Naive thymus-derived CD8-positive, alpha-beta T cell (primary cell): ENCODE results near the gene CELSR3. TPM values are rescaled to one million over a fixed set of nuclear protein-coding genes. Genes with fewer than 3 reads are reported as not detected.
A peak's percentile ranks its signal among the peaks of the same experiment; 100 is the strongest.

Experiments used
- ATAC-seq, 2 donors: fragments of 150-1000 bp; cut with Tn5 transposase in 1 of 2; sonication (Bioruptor Pico), chemical (Tn5 transposase) in 1 of 2; 1 replicate in 1 of 2; 2 replicates in 1 of 2; pipeline ENCODE4 v1.10.0; 2021; ENCODE audit warnings: mild to moderate bottlenecking in 2 of 2, moderate library complexity in 2 of 2
- POLR2A ChIA-PET: fragments of 350-600 bp; sonication (Branson Sonifier 250); formaldehyde crosslinking; loops from one replicate; lab custom pipeline; 2021; ENCODE audit warnings: antibody characterized with exemption; lab: Charles Lee
- DNase-seq, 10 donors: peaks; one replicate each; pipeline versions ENCODE4 v3.0.0 to v3.0.0-alpha.2; 2020 to 2022
- H3K27ac Mint-ChIP-seq, 10 donors: one replicate each; pipeline ENCODE4 v1.8.0; 2020 to 2022; ENCODE audit warnings: mild to moderate bottlenecking in 10 of 10, mixed read lengths in 10 of 10, moderate library complexity in 4 of 10, inconsistent platforms in 1 of 10
- H3K27me3 Mint-ChIP-seq, 5 donors: one replicate each; pipeline ENCODE4 v1.8.0; 2021 to 2022; ENCODE audit warnings: mixed read lengths in 5 of 5
- H3K36me3 Mint-ChIP-seq, 3 donors: one replicate each; pipeline ENCODE4 v1.8.0; 2020 to 2022; ENCODE audit warnings: mixed read lengths in 3 of 3, mild to moderate bottlenecking in 2 of 3, inconsistent platforms in 1 of 3
- H3K4me1 Mint-ChIP-seq, 4 donors: one replicate each; pipeline ENCODE4 v1.8.0; 2021 to 2022; ENCODE audit warnings: mixed read lengths in 4 of 4
- H3K4me3 Mint-ChIP-seq, 10 donors: one replicate each; pipeline ENCODE4 v1.8.0; 2020 to 2022; ENCODE audit warnings: mild to moderate bottlenecking in 10 of 10, mixed read lengths in 10 of 10, moderate library complexity in 6 of 10, inconsistent platforms in 1 of 10
- H3K9me3 Mint-ChIP-seq, 9 donors: one replicate each; pipeline ENCODE4 v1.8.0; 2020 to 2022; ENCODE audit warnings: mixed read lengths in 9 of 9, mild to moderate bottlenecking in 3 of 9, inconsistent platforms in 1 of 9, moderate library complexity in 1 of 9
- polyA plus RNA-seq, 3 donors: library from polyadenylated mRNA; unstranded; fragments of 300-500 nt; fragmentation: Illumina TruSeq; gene quantifications; one replicate each; pipeline ENCODE4 v1.2.3, GENCODE V29; 2021
- total RNA-seq, 8 experiments: library from RNA in 2 of 8; stranded (reverse) in 2 of 8; gene quantifications; one replicate each; pipeline ENCODE4 v1.2.3 and lab custom pipeline; 2021 to 2026

Gene CELSR3
- total and polyA plus RNA-seq, 5 experiments from 2014 or later: 0.21 to 7.9 (median 0.60) TPM

DNA sequence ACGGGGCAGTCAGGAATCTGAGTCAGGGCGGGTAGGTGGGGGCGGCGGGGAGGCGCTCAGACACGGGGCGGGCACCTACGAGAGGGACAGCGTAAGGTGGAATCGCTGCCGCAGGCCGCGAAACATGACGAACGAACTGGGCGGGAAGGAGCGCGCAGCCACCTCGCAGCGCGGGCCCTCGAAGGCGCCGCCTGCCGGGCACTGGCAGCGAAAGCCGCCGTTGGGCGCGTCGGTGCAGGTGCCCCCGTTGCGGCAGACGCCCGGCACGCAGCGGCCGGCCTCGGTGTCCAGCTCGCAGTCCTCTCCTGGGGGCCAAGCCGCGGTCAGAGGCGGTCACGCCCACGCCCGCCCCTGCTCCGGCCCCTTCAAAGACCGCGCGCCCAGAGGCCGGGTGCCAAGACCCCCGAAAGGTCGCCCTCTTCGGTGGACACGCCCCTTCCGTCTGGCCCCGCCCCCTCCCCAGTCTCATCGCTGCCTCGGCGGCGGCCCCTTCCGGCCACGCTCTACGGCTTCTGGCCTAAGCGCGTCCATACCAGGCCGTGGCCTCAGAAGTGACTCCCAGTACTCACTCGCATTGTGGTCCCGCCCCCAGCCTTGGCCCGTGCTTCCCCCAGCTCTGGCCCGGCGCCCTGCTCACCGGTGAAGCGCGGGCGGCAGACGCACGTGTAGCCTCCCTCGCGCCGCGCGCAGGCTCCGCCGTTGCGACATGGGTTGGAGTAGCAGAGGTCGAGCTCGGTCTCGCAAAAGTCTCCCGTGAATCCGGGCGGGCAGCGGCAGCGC, 6.4 kb downstream of the CELSR3 start:
- ATAC-seq (peak; percentile 82 to 87), DNase-seq (peak; percentile 77 to 93 (median 87))
- H3K27ac Mint-ChIP-seq: peak overlapping the region; percentile 8 to 93 (median 90)
- peak overlapping the region; percentile 71 to 89 (median 80) for H3K4me3 Mint-ChIP-seq
- H3K36me3 Mint-ChIP-seq: peaks cover 0 to 11% (median 0%) of the 10 kb centered on the region in 3 donors
- H3K4me1 Mint-ChIP-seq: peaks cover 1 to 28% (median 13%) of the 10 kb centered on the region in 4 donors
- POLR2A ChIA-PET: interaction anchor here (1.0 to 1.5 kb wide), 6 partner anchors 21 to 438 kb away, joined by 3 to 10 read pairs (median 4); partner anchors contain the start of genes QRICH1, SLC26A6, TMEM89 and UQCRC1
- no peaks in the 10 kb centered on the region for H3K9me3 Mint-ChIP-seq
- peaks cover 0 to 16% (median 3%) of the 10 kb centered on the region in 5 donors for H3K27me3 Mint-ChIP-seq

DNA sequence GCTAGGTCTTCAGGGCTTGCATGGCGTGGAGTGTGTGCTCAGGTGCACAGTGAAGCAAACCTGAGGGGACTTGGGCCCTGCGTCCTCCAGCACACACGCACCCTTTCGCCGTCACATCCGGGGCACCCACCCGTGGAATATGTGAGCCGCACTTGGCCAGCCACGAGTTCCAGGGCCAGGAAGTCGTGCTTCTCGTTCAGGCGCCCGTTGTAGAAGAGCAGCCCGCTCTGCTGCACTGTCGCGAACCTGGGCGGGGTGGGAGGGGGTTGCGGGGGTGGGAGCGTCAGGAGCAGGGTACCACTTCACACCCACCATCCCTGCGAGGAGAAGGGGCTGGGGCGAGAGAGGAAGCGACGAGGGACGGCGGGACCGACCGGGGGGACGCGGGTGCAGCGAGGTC, 7.1 kb downstream of the CELSR3 start:
- POLR2A ChIA-PET: interaction anchor here (1.2 to 1.4 kb wide), 2 partner anchors 21 to 34 kb away, joined by 3 to 4 read pairs; partner anchors contain the start of genes SLC26A6 and TMEM89
- peak overlapping the region; percentile 35 to 93 (median 90) for H3K27ac Mint-ChIP-seq
- peak in 9 of 10 donors; percentile 23 to 77 (median 44) for DNase-seq
- peak; percentile 35 to 45 for ATAC-seq
- H3K4me1 Mint-ChIP-seq: peaks cover 1 to 28% (median 13%) of the 10 kb centered on the region in 4 donors
- peaks cover 0 to 12% (median 3%) of the 10 kb centered on the region in 5 donors for H3K27me3 Mint-ChIP-seq
- no peaks in the 10 kb centered on the region for H3K9me3 Mint-ChIP-seq
- H3K36me3 Mint-ChIP-seq: peaks cover 0 to 11% (median 0%) of the 10 kb centered on the region in 3 donors
- H3K4me3 Mint-ChIP-seq: peak overlapping the region; percentile 71 to 89 (median 76)

- Mint-ChIP-seq H3K4me3 (peak overlapping the region; percentile 71 to 89 (median 76)), H3K27ac (peak overlapping the region; percentile 35 to 92 (median 84)), H3K9me3 (no peaks in the 10 kb centered on the region), H3K27me3 (peaks cover 0 to 7% (median 3%) of the 10 kb centered on the region in 5 donors), H3K4me1 (peaks cover 1 to 28% (median 12%) of the 10 kb centered on the region in 4 donors), H3K36me3 (peaks cover 0 to 11% (median 0%) of the 10 kb centered on the region in 3 donors)
- ATAC-seq (no peak), DNase-seq (no peak)
- POLR2A ChIA-PET: interaction anchor here (1.2 kb wide), 1 partner anchor 20 kb away, joined by 4 read pairs; the partner anchor contains the start of gene SLC26A6
Measured at GRCh38 chr3:48655063-48655462, 7.6 kb downstream of the CELSR3 start.

DNA sequence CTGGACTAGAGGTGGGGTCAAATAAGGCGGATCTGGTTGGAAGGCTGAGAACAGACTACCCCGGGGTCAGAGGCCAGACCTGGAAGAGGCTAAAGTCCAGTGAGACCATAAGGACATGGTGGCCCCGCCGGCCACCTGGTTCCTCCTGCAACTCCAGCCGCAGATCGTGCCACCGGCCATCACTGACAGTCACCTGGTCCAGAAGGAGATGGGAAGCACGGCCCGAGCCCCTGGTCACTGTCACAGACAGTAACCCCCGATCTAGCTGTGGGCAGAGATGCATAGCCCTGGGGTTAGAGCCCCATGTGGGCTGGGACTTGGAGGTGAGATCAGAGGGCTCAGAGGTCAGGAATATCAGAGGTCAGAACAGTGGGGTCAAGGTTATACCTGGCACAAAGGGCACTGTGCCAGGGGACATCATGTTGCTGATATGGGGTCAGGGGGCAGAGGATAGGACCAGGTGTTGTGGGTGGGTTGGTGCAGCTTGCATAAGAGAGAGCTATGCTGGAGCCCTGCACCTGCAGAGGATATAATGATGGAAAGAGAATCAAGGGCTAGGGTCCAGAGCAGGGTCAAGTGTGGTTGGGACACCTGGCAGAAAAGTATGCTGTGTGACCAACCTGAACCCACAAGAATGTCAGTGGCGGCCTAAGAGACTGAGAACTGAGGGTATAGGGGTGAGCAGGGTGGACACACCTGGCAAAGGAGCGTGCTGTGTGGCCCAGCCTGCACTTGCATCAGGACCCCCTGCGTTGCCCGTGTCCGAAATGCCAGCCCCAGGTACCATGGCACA, 9.6 kb downstream of the CELSR3 start:
- H3K27me3 Mint-ChIP-seq: no peaks in the 10 kb centered on the region
- H3K4me1 Mint-ChIP-seq: peaks cover 1 to 28% (median 12%) of the 10 kb centered on the region in 4 donors
- DNase-seq: no peak
- no peaks in the 10 kb centered on the region for H3K9me3 Mint-ChIP-seq
- POLR2A ChIA-PET: no interaction called here
- peak overlapping the region in 4 of 10 donors; percentile 30 to 53 (median 44) for H3K4me3 Mint-ChIP-seq
- peaks cover 0 to 13% (median 0%) of the 10 kb centered on the region in 3 donors for H3K36me3 Mint-ChIP-seq
- no peak for ATAC-seq
- peak overlapping the region in 3 of 10 donors; percentile 34 to 83 (median 82) for H3K27ac Mint-ChIP-seq

DNA sequence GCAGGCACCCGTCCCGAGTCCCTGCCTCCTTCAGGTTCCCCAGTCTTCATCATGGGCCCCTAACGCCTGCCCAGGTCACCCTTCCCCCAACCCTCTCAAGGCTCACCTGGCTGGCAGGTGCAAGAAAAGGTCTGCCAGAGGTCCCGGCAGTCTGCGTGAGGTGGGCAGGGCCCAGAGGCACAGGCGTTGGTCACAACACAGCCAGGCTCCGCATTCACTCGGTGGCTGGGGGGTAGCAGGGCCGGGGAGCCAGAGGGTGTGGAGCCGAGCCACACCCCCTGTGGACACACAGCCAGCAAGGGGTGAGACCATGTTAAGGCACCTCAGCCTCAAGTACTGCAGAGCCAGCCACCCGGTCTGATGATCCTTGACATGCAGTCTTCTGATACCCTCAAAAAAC, 10.9 kb downstream of the CELSR3 start:
- Mint-ChIP-seq H3K4me1 (peaks cover 1 to 17% (median 7%) of the 10 kb centered on the region in 4 donors), H3K36me3 (peaks cover 0 to 13% (median 0%) of the 10 kb centered on the region in 3 donors), H3K9me3 (no peaks in the 10 kb centered on the region), H3K4me3 (no peak overlapping the region), H3K27me3 (no peaks in the 10 kb centered on the region), H3K27ac (no peak overlapping the region)
- no peak for ATAC-seq
- no peak for DNase-seq
- POLR2A ChIA-PET: no interaction called here

GRCh38 chr3:48650723-48651122, 12.0 kb downstream of the CELSR3 start:
- Mint-ChIP-seq H3K4me1 (peaks cover 1 to 15% (median 6%) of the 10 kb centered on the region in 4 donors), H3K27ac (no peak overlapping the region), H3K4me3 (no peak overlapping the region), H3K36me3 (peaks cover 0 to 13% (median 0%) of the 10 kb centered on the region in 3 donors), H3K27me3 (no peaks in the 10 kb centered on the region), H3K9me3 (no peaks in the 10 kb centered on the region)
- DNase-seq: no peak
- POLR2A ChIA-PET: no interaction called here
- no peak for ATAC-seq

- no peaks in the 10 kb centered on the region for H3K27me3 Mint-ChIP-seq
- DNase-seq: no peak
- H3K9me3 Mint-ChIP-seq: no peaks in the 10 kb centered on the region
- peak overlapping the region in 1 of 10 donors; percentile 77 for H3K27ac Mint-ChIP-seq
- peaks cover 0 to 4% (median 0%) of the 10 kb centered on the region in 3 donors for H3K36me3 Mint-ChIP-seq
- peaks cover 0 to 2% (median 0%) of the 10 kb centered on the region in 4 donors for H3K4me1 Mint-ChIP-seq
- H3K4me3 Mint-ChIP-seq: no peak overlapping the region
- POLR2A ChIA-PET: no interaction called here
- no peak for ATAC-seq
Measured at GRCh38 chr3:48648188-48648850, 14.4 kb downstream of the CELSR3 start.

DNA sequence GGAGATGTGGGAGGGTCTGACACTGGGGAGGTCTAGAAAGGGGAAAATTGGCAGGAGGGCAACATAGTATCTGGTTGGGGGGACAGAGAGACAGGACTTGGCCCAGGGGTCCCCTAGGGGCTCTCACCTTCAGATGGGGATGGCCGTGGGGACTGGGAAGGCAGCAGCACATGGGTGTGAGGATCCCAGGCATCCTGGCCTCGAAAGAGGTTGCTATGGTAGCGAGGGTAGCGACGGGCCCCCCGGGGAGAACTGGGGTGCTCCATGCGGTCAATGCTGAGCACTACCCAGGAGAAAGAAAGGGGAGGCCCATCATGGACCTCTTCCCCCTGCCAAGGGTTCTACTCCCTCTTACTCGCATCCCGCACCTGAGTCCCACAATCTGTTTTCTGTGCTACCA, 15.0 kb downstream of the CELSR3 start:
- Mint-ChIP-seq H3K9me3 (no peaks in the 10 kb centered on the region), H3K4me3 (peak overlapping the region in 1 of 10 donors; percentile 38), H3K4me1 (peaks cover 0 to 2% (median 0%) of the 10 kb centered on the region in 4 donors), H3K36me3 (peaks cover 0 to 5% (median 0%) of the 10 kb centered on the region in 3 donors), H3K27ac (peak overlapping the region in 1 of 10 donors; percentile 77), H3K27me3 (no peaks in the 10 kb centered on the region)
- DNase-seq (no peak), ATAC-seq (no peak)
- POLR2A ChIA-PET: no interaction called here

DNA sequence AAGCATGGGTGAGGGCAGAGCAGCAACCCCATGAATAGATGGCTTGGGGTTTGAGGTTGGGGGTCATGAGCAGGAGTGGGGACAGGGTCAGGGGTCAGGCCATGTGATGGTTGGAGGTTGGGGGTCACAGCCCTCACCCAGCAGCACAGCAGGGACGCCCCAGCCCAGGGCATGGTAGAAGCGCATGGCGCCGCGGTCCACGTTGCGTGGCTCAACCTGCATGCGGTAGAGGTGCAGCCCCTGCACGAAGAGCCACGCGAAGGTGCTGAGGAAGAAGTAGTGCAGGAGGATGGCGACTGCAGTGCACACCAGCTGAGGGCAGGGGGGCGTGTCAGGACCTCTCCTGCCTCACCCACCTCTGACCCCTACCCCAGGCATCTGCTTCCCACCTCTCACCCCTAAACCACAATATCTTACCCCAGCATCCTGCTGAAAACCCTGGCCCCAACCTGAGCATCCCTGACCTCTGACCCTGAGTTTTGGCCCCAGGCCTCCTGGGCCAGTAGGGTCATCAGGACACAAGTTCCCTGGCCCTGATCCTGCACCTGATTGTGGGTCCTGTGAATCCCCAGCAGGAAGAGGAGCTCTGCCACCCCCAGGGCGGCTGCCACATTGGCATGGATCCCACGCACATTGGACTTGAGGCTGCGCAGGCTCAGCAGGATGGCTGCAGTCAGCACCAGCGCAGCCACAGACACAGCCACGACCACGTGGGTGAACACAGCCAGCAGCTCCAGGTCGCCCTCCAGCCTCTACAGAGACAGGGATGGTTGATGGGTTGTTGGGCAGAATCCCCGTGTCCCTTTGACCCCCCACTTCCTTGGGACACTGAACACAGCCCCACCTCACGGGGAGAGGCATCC, 17.6 kb downstream of the CELSR3 start:
- peaks cover 0 to 2% (median 0%) of the 10 kb centered on the region in 4 donors for H3K4me1 Mint-ChIP-seq
- no peaks in the 10 kb centered on the region for H3K27me3 Mint-ChIP-seq
- H3K36me3 Mint-ChIP-seq: peaks cover 0 to 12% (median 0%) of the 10 kb centered on the region in 3 donors
- no peak for ATAC-seq
- H3K4me3 Mint-ChIP-seq: no peak overlapping the region
- no peak overlapping the region for H3K27ac Mint-ChIP-seq
- POLR2A ChIA-PET: no interaction called here
- H3K9me3 Mint-ChIP-seq: no peaks in the 10 kb centered on the region
- no peak for DNase-seq

DNA sequence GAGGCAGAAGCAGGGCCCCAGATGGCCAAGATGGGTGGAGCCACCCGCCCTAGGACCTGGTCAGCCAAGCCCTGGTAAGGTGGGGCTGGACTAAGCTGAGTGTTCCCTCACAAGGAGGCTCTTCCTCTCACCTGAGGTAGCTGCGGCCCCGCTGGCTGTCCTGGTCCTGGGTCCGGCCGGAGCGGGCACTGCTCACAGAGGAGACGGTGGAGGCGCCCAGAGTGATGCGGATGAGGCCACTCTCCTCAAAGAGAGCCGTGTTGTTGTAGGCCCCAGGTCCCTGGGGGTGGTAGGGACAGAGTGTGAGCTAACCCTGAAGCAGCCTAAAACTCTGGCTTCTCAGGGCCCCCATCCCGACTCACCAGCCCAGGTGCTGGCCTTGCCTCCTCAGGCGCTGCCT, 20.1 kb downstream of the CELSR3 start:
- DNase-seq (no peak), ATAC-seq (no peak)
- peaks cover 0 to 2% (median 0%) of the 10 kb centered on the region in 4 donors for H3K4me1 Mint-ChIP-seq
- no peak overlapping the region for H3K4me3 Mint-ChIP-seq
- H3K9me3 Mint-ChIP-seq: no peaks in the 10 kb centered on the region
- H3K27ac Mint-ChIP-seq: no peak overlapping the region
- peaks cover 0 to 10% (median 0%) of the 10 kb centered on the region in 3 donors for H3K36me3 Mint-ChIP-seq
- POLR2A ChIA-PET: interaction anchor here (0.6 kb wide), 1 partner anchor 592 kb away, joined by 4 read pairs; no protein-coding TSS in a partner anchor
- no peaks in the 10 kb centered on the region for H3K27me3 Mint-ChIP-seq

DNA sequence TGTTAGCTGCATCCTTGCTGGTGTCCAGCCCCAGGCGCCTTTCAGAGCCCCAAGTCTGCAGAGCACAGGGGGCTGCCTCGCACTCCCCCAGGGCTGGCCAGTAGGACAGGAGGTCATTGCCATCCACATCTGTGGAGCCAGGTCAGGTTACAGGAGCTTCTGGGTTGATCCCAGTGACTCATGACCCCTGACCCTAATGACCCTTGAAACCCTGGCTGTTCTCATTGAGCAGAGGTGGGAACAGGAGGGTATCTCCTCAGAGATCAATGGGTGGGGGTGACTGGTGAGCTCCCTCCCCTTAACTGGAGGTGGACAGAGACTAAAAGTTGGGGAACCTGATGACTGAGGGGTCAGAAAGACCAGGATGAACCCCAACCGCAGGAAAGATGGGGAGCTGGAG, 21.3 kb downstream of the CELSR3 start:
- H3K9me3 Mint-ChIP-seq: no peaks in the 10 kb centered on the region
- DNase-seq (no peak), ATAC-seq (no peak)
- no peak overlapping the region for H3K4me3 Mint-ChIP-seq
- H3K4me1 Mint-ChIP-seq: peaks cover 0 to 4% (median 3%) of the 10 kb centered on the region in 4 donors
- no peak overlapping the region for H3K27ac Mint-ChIP-seq
- H3K36me3 Mint-ChIP-seq: peaks cover 0 to 10% (median 0%) of the 10 kb centered on the region in 3 donors
- H3K27me3 Mint-ChIP-seq: no peaks in the 10 kb centered on the region
- POLR2A ChIA-PET: no interaction called here
